ENCODE measurements around the gene DNAJA2. TPM values are rescaled to one million over a fixed set of nuclear protein-coding genes. Genes with fewer than 3 reads are reported as not detected.

The DNAJA2 gene
- total and polyA plus RNA-seq, 2 donors (not counting 3 experiments of a cell fraction or from before 2014, with no cell fraction given), result 6.4 to 61.4 TPM

DNA sequence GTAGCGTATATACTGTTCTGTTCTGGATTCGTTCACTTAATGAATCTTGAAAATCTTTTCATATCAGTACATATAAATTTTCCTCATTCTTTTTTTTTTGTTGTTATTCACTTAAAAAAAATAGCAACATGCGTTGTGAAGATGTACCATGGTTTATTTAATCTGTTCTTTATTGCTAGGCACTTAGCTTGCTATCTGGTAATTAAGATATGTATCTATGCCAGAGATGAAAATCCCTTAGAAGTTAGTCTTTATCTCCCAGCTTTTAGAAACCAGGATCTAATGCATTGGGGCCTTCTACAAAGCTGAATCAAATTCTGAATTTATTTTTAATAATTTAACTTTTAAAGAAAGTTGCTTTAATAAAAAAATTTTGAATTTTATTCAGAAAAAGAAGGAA, 13.0 kb upstream of the DNAJA2 start:
- intact Hi-C loops (cut with micrococcal nuclease) (no loop called here), dilution Hi-C loops (cut with MboI; ENCODE audit: extremely low pct_ligation_motif_present, low sequenced_read_pairs) (no loop called here)
- no peak overlapping the region for H3K27ac ChIP-seq (ENCODE audit: insufficient read depth, low read depth, low read length)
- DNase-seq (ENCODE audit: low read depth, low spot score) (no peak), FAIRE-seq (no peak)
- CTCF ChIA-PET, result interaction anchor here (0.8 to 1.2 kb wide), 4 partner anchors 10 to 1178 kb away, joined by 3 to 4 read pairs (median 4); no protein-coding TSS in a partner anchor
- POLR2A ChIA-PET, result no interaction called here
- no peaks in the 10 kb centered on the region for H3K9me3 ChIP-seq (replicated peaks; ENCODE audit: control insufficient read depth, insufficient read depth, low read length)
- no peaks in the 10 kb centered on the region for H4K20me1 ChIP-seq (replicated peaks; ENCODE audit: control insufficient read depth, extremely low read depth, insufficient read depth, low read length)
- no peaks in the 10 kb centered on the region for H3K4me1 ChIP-seq (ENCODE audit: control insufficient read depth, extremely low read depth, insufficient read depth, low read length)
- no peak overlapping the region for H3K9ac ChIP-seq (replicated peaks; ENCODE audit: extremely low read depth, insufficient read depth, low read length)
- no peak overlapping the region for H2AFZ ChIP-seq (ENCODE audit: low read depth, low read length)
- no peaks in the 10 kb centered on the region for H3K36me3 ChIP-seq (ENCODE audit: control insufficient read depth in 2 of 2, extremely low read depth in 1 of 2, insufficient read depth in 2 of 2, low read length in 2 of 2)
- TF ChIP-seq, protein P1, sequence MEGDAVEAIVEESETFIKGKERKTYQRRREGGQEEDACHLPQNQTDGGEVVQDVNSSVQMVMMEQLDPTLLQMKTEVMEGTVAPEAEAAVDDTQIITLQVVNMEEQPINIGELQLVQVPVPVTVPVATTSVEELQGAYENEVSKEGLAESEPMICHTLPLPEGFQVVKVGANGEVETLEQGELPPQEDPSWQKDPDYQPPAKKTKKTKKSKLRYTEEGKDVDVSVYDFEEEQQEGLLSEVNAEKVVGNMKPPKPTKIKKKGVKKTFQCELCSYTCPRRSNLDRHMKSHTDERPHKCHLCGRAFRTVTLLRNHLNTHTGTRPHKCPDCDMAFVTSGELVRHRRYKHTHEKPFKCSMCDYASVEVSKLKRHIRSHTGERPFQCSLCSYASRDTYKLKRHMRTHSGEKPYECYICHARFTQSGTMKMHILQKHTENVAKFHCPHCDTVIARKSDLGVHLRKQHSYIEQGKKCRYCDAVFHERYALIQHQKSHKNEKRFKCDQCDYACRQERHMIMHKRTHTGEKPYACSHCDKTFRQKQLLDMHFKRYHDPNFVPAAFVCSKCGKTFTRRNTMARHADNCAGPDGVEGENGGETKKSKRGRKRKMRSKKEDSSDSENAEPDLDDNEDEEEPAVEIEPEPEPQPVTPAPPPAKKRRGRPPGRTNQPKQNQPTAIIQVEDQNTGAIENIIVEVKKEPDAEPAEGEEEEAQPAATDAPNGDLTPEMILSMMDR (IDR thresholded peaks at IDR 0.05; ENCODE audit: extremely low read depth in 1 of 2, insufficient read depth in 1 of 2, low read depth in 1 of 2, low read length in 2 of 2), result no peak
- no peak overlapping the region for H3K4me3 ChIP-seq (replicated peaks in 1 of 3; ENCODE audit: insufficient read depth in 1 of 3, low read depth in 1 of 3, low read length in 3 of 3)
- no peaks in the 10 kb centered on the region for H3K9me1 ChIP-seq (replicated peaks; ENCODE audit: control insufficient read depth, extremely low read depth, insufficient read depth, low read length)
- no peak overlapping the region for H3K4me2 ChIP-seq (ENCODE audit: insufficient read depth, low read length)
- H3K27me3 ChIP-seq (ENCODE audit: control insufficient read depth in 2 of 2, insufficient read depth in 2 of 2, low read length in 2 of 2), result peaks cover 2 to 3% of the 10 kb centered on the region in 2 experiments
- H3K79me2 ChIP-seq (ENCODE audit: control insufficient read depth, insufficient read depth, low read length), result no peaks in the 10 kb centered on the region
- BruUV-seq (replicated peaks), result no TSS peak

DNA sequence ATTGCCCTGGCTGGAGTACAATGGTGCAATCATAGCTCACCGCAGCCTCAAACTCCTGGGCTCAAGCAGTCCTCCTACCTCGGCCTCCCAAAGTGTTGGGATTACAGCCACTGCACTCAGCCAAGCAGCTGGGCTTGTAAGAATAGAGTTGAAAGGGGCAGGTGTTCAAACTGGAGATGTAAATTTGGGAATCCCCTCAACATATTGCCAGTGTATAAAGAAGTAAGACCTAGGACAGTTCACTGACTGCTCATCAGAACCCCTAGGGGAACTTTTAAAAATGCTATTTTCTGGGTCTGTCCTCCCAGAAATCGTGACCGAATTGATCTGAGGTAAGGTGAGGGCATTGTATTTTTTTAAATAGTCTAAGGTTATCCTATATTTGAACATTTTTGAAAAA, 8.9 kb upstream of the DNAJA2 start:
- Histone ChIP-seq H2AFZ (ENCODE audit: low read depth, low read length) (no peak overlapping the region), H3K79me2 (ENCODE audit: control insufficient read depth, insufficient read depth, low read length) (no peaks in the 10 kb centered on the region), H3K9me1 (replicated peaks; ENCODE audit: control insufficient read depth, extremely low read depth, insufficient read depth, low read length) (no peaks in the 10 kb centered on the region), H3K4me3 (replicated peaks in 1 of 3; ENCODE audit: insufficient read depth in 1 of 3, low read depth in 1 of 3, low read length in 3 of 3) (no peak overlapping the region), H3K4me2 (ENCODE audit: insufficient read depth, low read length) (no peak overlapping the region), H3K27me3 (ENCODE audit: control insufficient read depth in 2 of 2, insufficient read depth in 2 of 2, low read length in 2 of 2) (peaks cover 2% of the 10 kb centered on the region in 2 experiments), H3K4me1 (ENCODE audit: control insufficient read depth, extremely low read depth, insufficient read depth, low read length) (no peaks in the 10 kb centered on the region), H3K9ac (replicated peaks; ENCODE audit: extremely low read depth, insufficient read depth, low read length) (no peak overlapping the region), H4K20me1 (replicated peaks; ENCODE audit: control insufficient read depth, extremely low read depth, insufficient read depth, low read length) (no peaks in the 10 kb centered on the region), H3K27ac (ENCODE audit: insufficient read depth, low read depth, low read length) (no peak overlapping the region), H3K9me3 (replicated peaks; ENCODE audit: control insufficient read depth, insufficient read depth, low read length) (no peaks in the 10 kb centered on the region), H3K36me3 (ENCODE audit: control insufficient read depth in 2 of 2, extremely low read depth in 1 of 2, insufficient read depth in 2 of 2, low read length in 2 of 2) (no peaks in the 10 kb centered on the region)
- ChIA-PET POLR2A (no interaction called here), CTCF (no interaction called here)
- dilution Hi-C loops (cut with MboI; ENCODE audit: extremely low pct_ligation_motif_present, low sequenced_read_pairs) (no loop called here), intact Hi-C loops (cut with micrococcal nuclease) (no loop called here)
- TF ChIP-seq POLR2A (IDR thresholded peaks at IDR 0.05; ENCODE audit: low read depth, low read length) (no peak), FOS (IDR thresholded peaks at IDR 0.05; ENCODE audit: borderline replicate concordance, insufficient read depth, low read length) (no peak), MYC (IDR thresholded peaks at IDR 0.05; ENCODE audit: low read depth, low read length) (no peak), GATA2 (IDR thresholded peaks at IDR 0.05; ENCODE audit: insufficient read depth, insufficient read length, low read depth, low read length) (no peak), JUN (IDR thresholded peaks at IDR 0.05; ENCODE audit: borderline replicate concordance, insufficient read depth, insufficient read length, low read depth) (no peak), POLR2AphosphoS5 (IDR thresholded peaks at IDR 0.05; ENCODE audit: insufficient read depth, low read depth, low read length) (no peak), EZH2 (IDR thresholded peaks at IDR 0.05; ENCODE audit: borderline replicate concordance, low read depth, low read length, severe bottlenecking) (no peak)
- TF ChIP-seq, protein P1 (IDR thresholded peaks at IDR 0.05; ENCODE audit: extremely low read depth in 1 of 2, insufficient read depth in 1 of 2, low read depth in 1 of 2, low read length in 2 of 2), result no peak
- TF ChIP-seq, protein P2, sequence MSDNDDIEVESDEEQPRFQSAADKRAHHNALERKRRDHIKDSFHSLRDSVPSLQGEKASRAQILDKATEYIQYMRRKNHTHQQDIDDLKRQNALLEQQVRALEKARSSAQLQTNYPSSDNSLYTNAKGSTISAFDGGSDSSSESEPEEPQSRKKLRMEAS (IDR thresholded peaks at IDR 0.05; ENCODE audit: insufficient read depth, insufficient read length), result no peak
- no peak for FAIRE-seq
- BruUV-seq (replicated peaks), result no TSS peak
- DNase-seq (ENCODE audit: low read depth, low spot score), result no peak
